ENCODE measurements around the gene PIK3C2G. TPM values are rescaled to one million over a fixed set of nuclear protein-coding genes. Genes with fewer than 3 reads are reported as not detected.

PIK3C2G gene
- total and polyA plus RNA-seq, 4 donors: 0.11 to 4.8 (median 0.74) TPM; not detected in 1

GRCh38 chr12:18242380-18243089 lies 18.8 kb upstream of the PIK3C2G start:
- peaks cover 0 to 3% (median 0%) of the 10 kb centered on the region in 4 donors for H3K9me3 ChIP-seq (ENCODE audit: control insufficient read depth in 4 of 4, insufficient read depth in 3 of 4, low read length in 3 of 4)
- WGBS, 2 donors: 61 to 79% methylated on average over 7 of the region's 7 CpGs
- no peaks in the 10 kb centered on the region for H3K36me3 ChIP-seq (ENCODE audit: control insufficient read depth in 4 of 4, insufficient read depth in 4 of 4, low read length in 4 of 4)
- DNase-seq: peak in 1 of 3 donors; percentile 62
- H3K4me3 ChIP-seq: no peak overlapping the region
- ATAC-seq (ENCODE audit: insufficient read depth, low FRiP score): no peak
- H3K9ac ChIP-seq (ENCODE audit: insufficient read depth in 1 of 2, low read length in 2 of 2): no peak overlapping the region
- no peak for TF ChIP-seq CTCF (IDR thresholded peaks at IDR 0.05; ENCODE audit: control extremely low read depth, extremely low read depth)
- no peaks in the 10 kb centered on the region for H3K27me3 ChIP-seq (ENCODE audit: control insufficient read depth in 3 of 3, insufficient read depth in 3 of 3, low read length in 2 of 3)
- no peak overlapping the region for H3K27ac ChIP-seq (ENCODE audit: low read depth in 1 of 2, low read length in 1 of 2)
- H3K4me1 ChIP-seq (ENCODE audit: control insufficient read depth in 5 of 5, insufficient read depth in 5 of 5, low read length in 5 of 5): no peaks in the 10 kb centered on the region

- H3K9ac ChIP-seq (ENCODE audit: insufficient read depth in 1 of 2, low read length in 2 of 2): no peak overlapping the region
- no peaks in the 10 kb centered on the region for H3K36me3 ChIP-seq (ENCODE audit: control insufficient read depth in 4 of 4, insufficient read depth in 4 of 4, low read length in 4 of 4)
- H3K27me3 ChIP-seq (ENCODE audit: control insufficient read depth in 3 of 3, insufficient read depth in 3 of 3, low read length in 2 of 3): no peaks in the 10 kb centered on the region
- DNase-seq: no peak
- TF ChIP-seq CTCF (IDR thresholded peaks at IDR 0.05; ENCODE audit: control extremely low read depth, extremely low read depth): no peak
- H3K9me3 ChIP-seq (ENCODE audit: control insufficient read depth in 4 of 4, insufficient read depth in 3 of 4, low read length in 3 of 4): no peaks in the 10 kb centered on the region
- H3K27ac ChIP-seq (ENCODE audit: low read depth in 1 of 2, low read length in 1 of 2): no peak overlapping the region
- no peak overlapping the region for H3K4me3 ChIP-seq
- ATAC-seq (ENCODE audit: insufficient read depth, low FRiP score): no peak
- no peaks in the 10 kb centered on the region for H3K4me1 ChIP-seq (ENCODE audit: control insufficient read depth in 5 of 5, insufficient read depth in 5 of 5, low read length in 5 of 5)
These were observed 18.1 kb upstream of the PIK3C2G start for GRCh38 chr12:18243238-18243637.

- Histone ChIP-seq H3K9ac (ENCODE audit: insufficient read depth in 1 of 2, low read length in 2 of 2) (no peak overlapping the region), H3K27me3 (ENCODE audit: control insufficient read depth in 3 of 3, insufficient read depth in 3 of 3, low read length in 2 of 3) (no peaks in the 10 kb centered on the region), H3K36me3 (ENCODE audit: control insufficient read depth in 4 of 4, insufficient read depth in 4 of 4, low read length in 4 of 4) (no peaks in the 10 kb centered on the region), H3K4me3 (no peak overlapping the region), H3K27ac (ENCODE audit: low read depth in 1 of 2, low read length in 1 of 2) (no peak overlapping the region), H3K9me3 (ENCODE audit: control insufficient read depth in 4 of 4, insufficient read depth in 3 of 4, low read length in 3 of 4) (no peaks in the 10 kb centered on the region), H3K4me1 (ENCODE audit: control insufficient read depth in 5 of 5, insufficient read depth in 5 of 5, low read length in 5 of 5) (no peaks in the 10 kb centered on the region)
- 82 to 94% methylated on average over 1 of the region's 1 CpG for WGBS, 2 donors
- no peak for TF ChIP-seq CTCF (IDR thresholded peaks at IDR 0.05; ENCODE audit: control extremely low read depth, extremely low read depth)
- no peak for DNase-seq
- no peak for ATAC-seq (ENCODE audit: insufficient read depth, low FRiP score)
These were observed 15.3 kb upstream of the PIK3C2G start for GRCh38 chr12:18246066-18246465.

Measured in lung (tissue), 12 donors.